ENCODE measurements around the gene UQCRC1. TPM values are rescaled to one million over a fixed set of nuclear protein-coding genes. Genes with fewer than 3 reads are reported as not detected.

UQCRC1 gene
- total RNA-seq, 1 donor from 2014 or later: 273 TPM

DNA sequence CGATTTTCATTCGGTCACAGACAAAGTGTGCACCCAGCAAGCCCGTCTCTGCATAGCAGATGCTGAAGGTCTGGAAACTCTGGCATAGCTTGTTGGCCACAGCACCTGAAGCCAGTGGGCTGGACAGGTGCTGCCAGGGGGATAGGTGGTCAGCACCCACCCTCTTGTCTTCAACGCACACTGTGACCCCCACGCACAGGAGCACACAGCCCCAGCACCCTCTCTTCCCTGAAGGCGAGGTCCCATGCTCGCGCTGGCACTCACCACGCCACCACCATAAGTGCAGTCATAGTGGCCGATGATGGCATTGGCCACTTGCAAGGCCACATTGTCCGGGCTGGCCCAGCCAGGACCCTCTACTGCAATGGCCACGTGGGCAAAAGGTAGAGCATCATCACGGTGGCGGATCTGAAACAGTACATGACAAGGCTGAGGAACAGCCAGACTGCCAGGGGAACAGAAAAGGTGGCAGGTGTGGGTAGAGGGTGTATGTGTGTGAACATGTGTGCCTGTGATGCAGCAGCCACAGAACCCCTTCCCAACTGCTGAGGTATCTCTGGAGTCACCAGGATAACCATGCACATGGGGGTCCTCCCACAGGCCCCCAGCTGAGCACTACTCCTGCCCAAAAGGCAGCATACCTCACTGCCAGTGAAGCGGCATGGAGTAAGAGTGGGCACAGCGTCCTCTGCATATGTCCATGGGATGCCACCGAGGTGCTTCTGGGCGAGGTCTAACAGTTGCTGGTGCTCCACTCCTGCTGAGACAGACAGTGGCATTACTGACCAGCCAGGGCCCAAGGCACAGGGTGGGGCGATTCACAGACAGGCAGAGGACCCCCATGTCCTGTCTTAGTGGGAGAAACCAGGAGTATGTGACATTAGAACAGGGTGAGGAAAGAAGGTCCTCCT is 8.5 kb downstream of the UQCRC1 start:
- H3K4me1 Mint-ChIP-seq (ENCODE audit: unreplicated experiment): peaks cover 28% of the 10 kb centered on the region
- H3K4me3 Mint-ChIP-seq: no peak overlapping the region
- peaks cover 22% of the 10 kb centered on the region for H3K36me3 Mint-ChIP-seq
- H3K9me3 Mint-ChIP-seq: no peaks in the 10 kb centered on the region
- H3K27ac Mint-ChIP-seq: no peak overlapping the region
- DNase-seq (ENCODE audit: extremely low spot score, unreplicated experiment): no peak
- H3K27me3 Mint-ChIP-seq: peaks cover 3% of the 10 kb centered on the region
- TF ChIP-seq, protein P1, sequence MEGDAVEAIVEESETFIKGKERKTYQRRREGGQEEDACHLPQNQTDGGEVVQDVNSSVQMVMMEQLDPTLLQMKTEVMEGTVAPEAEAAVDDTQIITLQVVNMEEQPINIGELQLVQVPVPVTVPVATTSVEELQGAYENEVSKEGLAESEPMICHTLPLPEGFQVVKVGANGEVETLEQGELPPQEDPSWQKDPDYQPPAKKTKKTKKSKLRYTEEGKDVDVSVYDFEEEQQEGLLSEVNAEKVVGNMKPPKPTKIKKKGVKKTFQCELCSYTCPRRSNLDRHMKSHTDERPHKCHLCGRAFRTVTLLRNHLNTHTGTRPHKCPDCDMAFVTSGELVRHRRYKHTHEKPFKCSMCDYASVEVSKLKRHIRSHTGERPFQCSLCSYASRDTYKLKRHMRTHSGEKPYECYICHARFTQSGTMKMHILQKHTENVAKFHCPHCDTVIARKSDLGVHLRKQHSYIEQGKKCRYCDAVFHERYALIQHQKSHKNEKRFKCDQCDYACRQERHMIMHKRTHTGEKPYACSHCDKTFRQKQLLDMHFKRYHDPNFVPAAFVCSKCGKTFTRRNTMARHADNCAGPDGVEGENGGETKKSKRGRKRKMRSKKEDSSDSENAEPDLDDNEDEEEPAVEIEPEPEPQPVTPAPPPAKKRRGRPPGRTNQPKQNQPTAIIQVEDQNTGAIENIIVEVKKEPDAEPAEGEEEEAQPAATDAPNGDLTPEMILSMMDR (conservative IDR thresholded peaks at IDR 0.05): no peak

DNA sequence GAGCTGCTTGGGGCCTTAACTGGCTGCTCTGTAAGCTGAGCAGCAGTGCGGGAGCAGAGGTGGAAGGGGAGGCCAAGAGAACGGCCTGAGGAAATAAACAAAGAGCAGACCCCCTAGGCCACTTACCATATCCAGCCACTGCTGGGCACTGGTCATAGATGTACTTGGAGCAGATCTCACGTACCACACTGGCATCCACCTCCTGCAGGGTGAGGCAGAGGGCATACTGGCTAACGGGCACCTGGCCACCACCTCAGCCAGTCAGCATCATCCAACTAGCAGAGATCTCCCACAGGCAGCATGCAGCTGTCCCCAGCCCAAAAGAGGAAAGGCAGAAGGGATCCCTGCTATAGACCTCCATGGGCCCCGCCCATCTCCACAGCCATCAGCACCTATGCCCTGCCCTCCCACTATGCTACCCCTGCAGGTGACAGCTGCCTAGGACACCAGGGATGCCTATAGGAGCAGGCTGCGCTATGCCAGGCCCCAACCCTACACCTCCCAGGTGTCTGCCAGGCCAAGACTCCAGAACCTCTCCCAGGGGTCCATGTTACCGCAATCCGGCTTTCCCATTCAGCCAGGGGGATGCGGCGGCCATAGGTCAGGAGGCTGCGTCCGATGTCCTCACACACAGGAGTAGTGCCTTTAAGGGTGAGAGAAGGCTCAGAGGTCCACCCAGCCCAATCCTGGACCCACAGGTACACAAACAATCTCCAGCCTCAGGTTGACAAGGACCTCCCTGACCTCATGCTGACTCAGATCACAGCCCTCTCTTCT is 9.7 kb downstream of the UQCRC1 start:
- DNase-seq (ENCODE audit: extremely low spot score, unreplicated experiment): no peak
- H3K9me3 Mint-ChIP-seq: no peaks in the 10 kb centered on the region
- TF ChIP-seq, protein P1 (conservative IDR thresholded peaks at IDR 0.05): no peak
- peaks cover 23% of the 10 kb centered on the region for H3K36me3 Mint-ChIP-seq
- peak overlapping the region; percentile 84 for H3K27ac Mint-ChIP-seq
- peaks cover 3% of the 10 kb centered on the region for H3K27me3 Mint-ChIP-seq
- peaks cover 32% of the 10 kb centered on the region for H3K4me1 Mint-ChIP-seq (ENCODE audit: unreplicated experiment)
- H3K4me3 Mint-ChIP-seq: peak overlapping the region; percentile 44

DNA sequence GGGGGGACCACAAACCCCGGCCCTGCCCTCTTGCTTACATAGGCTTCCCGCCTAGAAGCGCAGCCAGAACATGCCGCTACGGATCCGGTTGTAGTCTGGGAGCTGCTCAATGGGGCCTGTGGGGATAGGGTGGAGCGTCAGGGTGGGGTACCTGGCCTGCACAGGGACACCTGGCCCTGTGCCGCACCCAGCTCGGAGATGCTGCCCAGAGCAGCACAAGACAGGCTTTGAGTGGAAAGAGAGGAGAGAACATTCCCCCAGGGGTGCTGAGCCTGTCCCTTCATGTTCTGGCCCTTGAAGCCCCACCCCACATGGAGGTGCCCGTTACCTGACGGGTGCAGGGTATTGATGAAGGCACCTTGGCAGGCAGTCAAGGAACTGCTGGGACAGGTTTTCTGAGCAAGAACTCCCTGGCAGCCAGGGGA is 10.4 kb downstream of the UQCRC1 start:
- H3K27me3 Mint-ChIP-seq: peaks cover 3% of the 10 kb centered on the region
- no peaks in the 10 kb centered on the region for H3K9me3 Mint-ChIP-seq
- peak overlapping the region; percentile 84 for H3K27ac Mint-ChIP-seq
- TF ChIP-seq, protein P1 (conservative IDR thresholded peaks at IDR 0.05): no peak
- H3K36me3 Mint-ChIP-seq: peaks cover 17% of the 10 kb centered on the region
- H3K4me1 Mint-ChIP-seq (ENCODE audit: unreplicated experiment): peaks cover 32% of the 10 kb centered on the region
- peak overlapping the region; percentile 44 for H3K4me3 Mint-ChIP-seq
- DNase-seq (ENCODE audit: extremely low spot score, unreplicated experiment): no peak

DNA sequence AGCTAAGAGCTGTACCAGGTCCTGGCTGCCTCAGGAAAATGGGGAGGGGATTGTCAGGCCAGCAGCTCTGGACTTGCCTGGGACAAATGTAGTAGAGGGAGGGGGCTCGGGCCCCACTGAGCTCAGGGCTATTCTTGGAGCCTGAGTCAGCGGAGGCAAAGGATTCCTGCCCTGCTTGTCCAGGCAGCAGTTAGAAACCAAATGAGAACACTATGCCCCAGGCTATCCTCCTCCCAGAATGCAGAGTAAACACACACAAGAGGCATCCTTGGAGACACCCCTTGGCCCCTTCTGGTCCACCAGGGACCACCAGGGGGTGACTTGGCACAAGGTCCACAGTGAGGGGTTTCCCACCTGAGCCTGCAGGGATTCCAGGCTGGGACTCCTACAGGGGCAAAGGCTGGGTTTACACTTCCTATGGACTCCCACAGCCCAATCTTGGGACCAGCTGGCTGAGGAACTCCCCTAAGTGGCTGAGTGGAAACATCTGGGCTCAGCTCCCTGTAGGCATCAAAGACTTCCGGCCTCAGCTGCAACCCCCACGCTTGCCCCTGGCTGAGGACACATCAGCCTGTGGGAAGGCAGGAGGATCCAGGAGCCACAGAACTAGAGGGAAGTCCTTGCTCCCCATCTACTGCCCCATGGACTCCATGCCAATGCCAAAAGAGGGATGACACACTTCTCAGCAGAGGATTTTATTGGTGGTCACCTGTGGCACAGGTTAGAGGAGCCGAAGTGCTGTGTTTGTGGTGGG is 10.9 kb downstream of the UQCRC1 start:
- TF ChIP-seq, protein P1 (conservative IDR thresholded peaks at IDR 0.05): no peak
- Mint-ChIP-seq H3K4me1 (ENCODE audit: unreplicated experiment) (peaks cover 32% of the 10 kb centered on the region), H3K36me3 (peaks cover 17% of the 10 kb centered on the region), H3K9me3 (no peaks in the 10 kb centered on the region), H3K27ac (peak overlapping the region; percentile 84), H3K4me3 (peak overlapping the region; percentile 22), H3K27me3 (peaks cover 3% of the 10 kb centered on the region)
- no peak for DNase-seq (ENCODE audit: extremely low spot score, unreplicated experiment)

DNA sequence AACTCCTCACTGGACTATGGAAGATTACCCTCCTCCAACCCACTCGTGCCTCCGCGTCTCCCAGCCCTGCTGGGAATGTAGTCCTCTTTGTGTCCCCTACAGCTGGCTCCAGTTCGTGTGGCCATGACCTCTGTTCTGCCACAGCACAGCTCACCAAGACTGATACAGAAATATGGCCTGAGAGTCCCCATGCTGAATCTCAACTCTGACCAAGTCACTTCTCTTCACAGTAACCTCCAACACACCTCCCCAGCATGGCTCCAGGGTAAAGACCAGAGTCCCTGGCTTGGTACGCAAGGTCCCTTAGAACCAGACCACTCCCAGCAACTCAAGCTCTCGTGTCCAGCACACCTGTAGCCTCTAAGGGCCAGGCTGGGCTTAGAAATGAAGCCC is 12.0 kb downstream of the UQCRC1 start:
- peaks cover 11% of the 10 kb centered on the region for H3K36me3 Mint-ChIP-seq
- TF ChIP-seq, protein P1 (conservative IDR thresholded peaks at IDR 0.05): no peak
- peaks cover 32% of the 10 kb centered on the region for H3K4me1 Mint-ChIP-seq (ENCODE audit: unreplicated experiment)
- peaks cover 3% of the 10 kb centered on the region for H3K27me3 Mint-ChIP-seq
- H3K27ac Mint-ChIP-seq: peak overlapping the region; percentile 84
- H3K9me3 Mint-ChIP-seq: no peaks in the 10 kb centered on the region
- no peak for DNase-seq (ENCODE audit: extremely low spot score, unreplicated experiment)
- peak overlapping the region; percentile 12 for H3K4me3 Mint-ChIP-seq

Data from type B pancreatic cell (in vitro differentiated cells).